HFFc6 (cell line): ENCODE measurements around the gene KIF26A. TPM values are rescaled to one million over a fixed set of nuclear protein-coding genes. Genes with fewer than 3 reads are reported as not detected.

Source experiments
- DNase-seq: peaks from one replicate; pipeline ENCODE4 v3.0.0-alpha.2; 2018
- H3K27ac Mint-ChIP-seq: 2 replicates; pipeline ENCODE4 v1.8.0; 2020; ENCODE audit warnings: mild to moderate bottlenecking, mixed read lengths
- H3K27me3 Mint-ChIP-seq: 2 replicates; pipeline ENCODE4 v1.8.0; 2021; ENCODE audit warnings: mild to moderate bottlenecking, moderate library complexity, mixed read lengths; ENCODE audit not compliant: insufficient read depth
- H3K36me3 Mint-ChIP-seq: 2 replicates; pipeline ENCODE4 v1.8.0; 2021; ENCODE audit warnings: low read depth, mixed read lengths
- H3K4me1 Mint-ChIP-seq: 2 replicates; pipeline ENCODE4 v1.8.0; 2020; ENCODE audit warnings: low read depth, mixed read lengths
- H3K4me3 Mint-ChIP-seq: 2 replicates; pipeline ENCODE4 v1.8.0; 2020; ENCODE audit warnings: mild to moderate bottlenecking, moderate library complexity, mixed read lengths
- H3K9me3 Mint-ChIP-seq: 2 replicates; pipeline ENCODE4 v1.8.0; 2020; ENCODE audit warnings: mild to moderate bottlenecking, mixed read lengths
- CTCF ChIP-seq: fragments of 200-600 bp; sonication (generic); IDR thresholded peaks from 2 replicates; pipeline ENCODE4 v1.5.0; 2021; ENCODE audit warnings: antibody characterized with exemption, mild to moderate bottlenecking
- total RNA-seq, 6 experiments: library from RNA; stranded (reverse); fragmentation: NEBNext Ultra II Directional; extraction: Animal tissue kit (Norgen Biotek cat#: 25700); gene quantifications; 2 replicates in 1 of 6; 3 replicates in 5 of 6; pipeline ENCODE4 v1.2.3, GENCODE V29; 2021

The KIF26A gene
- total RNA-seq, 6 experiments from 2014 or later = 0.07 to 0.09 TPM; not detected in 4

- peaks cover 4% of the 10 kb centered on the region for H3K36me3 Mint-ChIP-seq
- no peak for DNase-seq
- no peak for TF ChIP-seq CTCF
- no peaks in the 10 kb centered on the region; the same call in 1 of the 2 replicates for H3K27me3 Mint-ChIP-seq
- H3K4me3 Mint-ChIP-seq = no peak overlapping the region
- H3K4me1 Mint-ChIP-seq = no peaks in the 10 kb centered on the region
- H3K9me3 Mint-ChIP-seq = peaks cover 36% of the 10 kb centered on the region
- no peak overlapping the region for H3K27ac Mint-ChIP-seq
These were observed 80.2 kb downstream of the KIF26A start for GRCh38 chr14:104218361-104219180.

- Mint-ChIP-seq H3K4me1 (no peaks in the 10 kb centered on the region), H3K36me3 (no peaks in the 10 kb centered on the region; the same call in 1 of the 2 replicates), H3K27ac (no peak overlapping the region), H3K4me3 (no peak overlapping the region), H3K27me3 (no peaks in the 10 kb centered on the region; the same call in 1 of the 2 replicates), H3K9me3 (peaks cover 37% of the 10 kb centered on the region)
- TF ChIP-seq CTCF = no peak
- DNase-seq = no peak
These were observed 81.4 kb downstream of the KIF26A start for GRCh38 chr14:104219731-104220214.

- no peak overlapping the region for H3K27ac Mint-ChIP-seq
- no peak for TF ChIP-seq CTCF
- no peak for DNase-seq
- peaks cover 34% of the 10 kb centered on the region for H3K9me3 Mint-ChIP-seq
- no peak overlapping the region for H3K4me3 Mint-ChIP-seq
- no peaks in the 10 kb centered on the region; the same call in 1 of the 2 replicates for H3K27me3 Mint-ChIP-seq
- no peaks in the 10 kb centered on the region for H3K4me1 Mint-ChIP-seq
- H3K36me3 Mint-ChIP-seq = no peaks in the 10 kb centered on the region; the same call in 1 of the 2 replicates
These were observed 82.1 kb downstream of the KIF26A start for GRCh38 chr14:104220215-104221070.

GRCh38 chr14:104221071-104221625, 82.8 kb downstream of the KIF26A start:
- no peak overlapping the region for H3K27ac Mint-ChIP-seq
- no peak overlapping the region for H3K4me3 Mint-ChIP-seq
- H3K4me1 Mint-ChIP-seq = no peaks in the 10 kb centered on the region
- H3K36me3 Mint-ChIP-seq = no peaks in the 10 kb centered on the region; the same call in 1 of the 2 replicates
- no peaks in the 10 kb centered on the region; the same call in 1 of the 2 replicates for H3K27me3 Mint-ChIP-seq
- peaks cover 38% of the 10 kb centered on the region for H3K9me3 Mint-ChIP-seq
- no peak for DNase-seq
- no peak for TF ChIP-seq CTCF

- no peak for DNase-seq
- H3K27me3 Mint-ChIP-seq = no peaks in the 10 kb centered on the region; the same call in 1 of the 2 replicates
- H3K9me3 Mint-ChIP-seq = peaks cover 39% of the 10 kb centered on the region
- no peak for TF ChIP-seq CTCF
- H3K4me1 Mint-ChIP-seq = no peaks in the 10 kb centered on the region
- H3K27ac Mint-ChIP-seq = no peak overlapping the region
- H3K36me3 Mint-ChIP-seq = no peaks in the 10 kb centered on the region; the same call in 1 of the 2 replicates
- H3K4me3 Mint-ChIP-seq = no peak overlapping the region
These were observed 83.4 kb downstream of the KIF26A start for GRCh38 chr14:104221636-104222369.
